H9 (cell line): ENCODE measurements around the gene KIF21B. TPM values are rescaled to one million over a fixed set of nuclear protein-coding genes. Genes with fewer than 3 reads are reported as not detected.

Experiments used
- DNase-seq: peaks from one replicate; pipeline ENCODE4 v3.0.0-alpha.2; 2017
- H2AFZ ChIP-seq: one replicate; pipeline ENCODE4 v1.6.1; 2013; ENCODE audit warnings: mild to moderate bottlenecking, low read length, control low read depth, moderate library complexity
- H2AK5ac ChIP-seq: 2 replicates; pipeline ENCODE4 v1.6.1; 2013; ENCODE audit warnings: low read length, control low read depth, mixed read lengths; ENCODE audit not compliant: insufficient read length
- H2BK120ac ChIP-seq: one replicate; pipeline ENCODE4 v1.6.1; 2013; ENCODE audit warnings: low read depth, mild to moderate bottlenecking, low read length, control low read depth, inconsistent platforms; ENCODE audit not compliant: poor library complexity, severe bottlenecking
- H2BK12ac ChIP-seq: 2 replicates; pipeline ENCODE4 v1.6.1; 2013; ENCODE audit warnings: low read length, control low read depth, mixed read lengths, low read depth; ENCODE audit not compliant: insufficient read length
- H2BK15ac ChIP-seq: 2 replicates; pipeline ENCODE4 v1.6.1; 2013; ENCODE audit warnings: low read depth, low read length, control low read depth
- H2BK20ac ChIP-seq: one replicate; pipeline ENCODE4 v1.6.1; 2013; ENCODE audit warnings: low read depth, mild to moderate bottlenecking, low read length, control low read depth, inconsistent platforms; ENCODE audit not compliant: poor library complexity, severe bottlenecking
- H2BK5ac ChIP-seq: 2 replicates; pipeline ENCODE4 v1.6.1; 2013; ENCODE audit warnings: low read length, control low read depth, mixed read lengths; ENCODE audit not compliant: insufficient read length
- H3K14ac ChIP-seq: 2 replicates; pipeline ENCODE4 v1.6.1; 2013; ENCODE audit warnings: low read length, control low read depth; ENCODE audit not compliant: insufficient read depth
- H3K18ac ChIP-seq: 2 replicates; pipeline ENCODE4 v1.6.1; 2013; ENCODE audit warnings: low read depth, mild to moderate bottlenecking, mixed read lengths, low read length, control low read depth; ENCODE audit not compliant: insufficient read length
- H3K23ac ChIP-seq: 2 replicates; pipeline ENCODE4 v1.6.1; 2013; ENCODE audit warnings: low read length, control low read depth, mixed read lengths, low read depth; ENCODE audit not compliant: insufficient read length
- H3K23me2 ChIP-seq: 2 replicates; pipeline ENCODE4 v1.6.1; 2013; ENCODE audit warnings: low read depth, mild to moderate bottlenecking, mixed read lengths, low read length, control low read depth; ENCODE audit not compliant: insufficient read length, poor library complexity, severe bottlenecking
- H3K27ac ChIP-seq: 2 replicates; pipeline ENCODE4 v1.5.1; 2013; ENCODE audit warnings: low read length, control low read depth, mixed read lengths, low read depth; ENCODE audit not compliant: insufficient read length
- H3K27me3 ChIP-seq: 2 replicates; pipeline ENCODE4 v1.6.1; 2013; ENCODE audit warnings: low read length, control low read depth, inconsistent platforms; ENCODE audit not compliant: insufficient read depth
- H3K4ac ChIP-seq: 2 replicates; pipeline ENCODE4 v1.6.1; 2013; ENCODE audit warnings: low read depth, mild to moderate bottlenecking, control low read depth, inconsistent platforms, low read length, moderate library complexity
- H3K4me1 ChIP-seq: 2 replicates; pipeline ENCODE4 v1.6.1; 2013; ENCODE audit warnings: low read length, control low read depth, inconsistent platforms; ENCODE audit not compliant: insufficient read depth
- H3K4me2 ChIP-seq: 2 replicates; pipeline ENCODE4 v1.6.1; 2013; ENCODE audit warnings: low read length, control low read depth, mixed read lengths; ENCODE audit not compliant: insufficient read length, insufficient read depth
- H3K56ac ChIP-seq: 2 replicates; pipeline ENCODE4 v1.6.1; 2013; ENCODE audit warnings: low read depth, mild to moderate bottlenecking, mixed read lengths, low read length, control low read depth; ENCODE audit not compliant: insufficient read length
- H3K79me1 ChIP-seq: 2 replicates; pipeline ENCODE4 v1.6.1; 2013; ENCODE audit warnings: low read depth, mild to moderate bottlenecking, moderate library complexity, low read length, control low read depth, inconsistent platforms; ENCODE audit not compliant: insufficient read depth, poor library complexity, severe bottlenecking
- H3K79me2 ChIP-seq: 2 replicates; pipeline ENCODE4 v1.6.1; 2013; ENCODE audit warnings: low read length, control low read depth, inconsistent platforms; ENCODE audit not compliant: insufficient read depth
- H3K9ac ChIP-seq: 2 replicates; pipeline ENCODE4 v1.6.1; 2013; ENCODE audit warnings: low read length, control low read depth, mixed read lengths; ENCODE audit not compliant: insufficient read length; ENCODE audit errors: extremely low read depth
- H3K9me3 ChIP-seq: one replicate; pipeline ENCODE4 v1.6.1; 2013; ENCODE audit warnings: low read depth, low read length, inconsistent platforms; ENCODE audit not compliant: control insufficient read depth
- H3T11ph ChIP-seq: one replicate; pipeline ENCODE4 v1.6.1; 2013; ENCODE audit warnings: mild to moderate bottlenecking, low read length, control low read depth, inconsistent platforms
- H4K20me1 ChIP-seq: one replicate; pipeline ENCODE4 v1.6.1; 2013; ENCODE audit not compliant: control insufficient read depth, insufficient read length, insufficient read depth
- H4K5ac ChIP-seq: 2 replicates; pipeline ENCODE4 v1.6.1; 2013; ENCODE audit warnings: low read depth, mild to moderate bottlenecking, mixed read lengths, low read length, control low read depth; ENCODE audit not compliant: insufficient read length
- H4K8ac ChIP-seq: replicated peaks from 2 replicates; pipeline ENCODE4 v1.6.1; 2013; ENCODE audit warnings: low read length, control low read depth, mixed read lengths, low read depth; ENCODE audit not compliant: insufficient read length
- H4K91ac ChIP-seq: 2 replicates; pipeline ENCODE4 v1.6.1; 2013; ENCODE audit warnings: low read depth, mild to moderate bottlenecking, moderate library complexity, mixed read lengths, low read length, control low read depth; ENCODE audit not compliant: insufficient read length
- H3K27ac Mint-ChIP-seq, 3 experiments: 2 replicates in 2 of 3; 3 replicates in 1 of 3; pipeline ENCODE4 v1.8.0; 2020 to 2021; ENCODE audit warnings: mixed read lengths in 3 of 3, mild to moderate bottlenecking in 1 of 3, moderate library complexity in 1 of 3
- H3K27me3 Mint-ChIP-seq: 2 replicates; pipeline ENCODE4 v1.8.0; 2021; ENCODE audit warnings: low read depth, mild to moderate bottlenecking, moderate library complexity, mixed read lengths
- H3K36me3 Mint-ChIP-seq, 3 experiments: 2 replicates in 2 of 3; 3 replicates in 1 of 3; pipeline ENCODE4 v1.8.0; 2020 to 2021; ENCODE audit warnings: low read depth in 3 of 3, mixed read lengths in 3 of 3; ENCODE audit not compliant: insufficient read depth in 1 of 3
- H3K4me1 Mint-ChIP-seq, 2 experiments: 2 replicates each; pipeline ENCODE4 v1.8.0; 2020; ENCODE audit warnings: mixed read lengths in 2 of 2
- H3K4me3 Mint-ChIP-seq, 2 experiments: 2 replicates in 1 of 2; 3 replicates in 1 of 2; pipeline ENCODE4 v1.8.0; 2020 to 2021; ENCODE audit warnings: mild to moderate bottlenecking in 2 of 2, mixed read lengths in 2 of 2, moderate library complexity in 1 of 2
- H3K9me3 Mint-ChIP-seq, 2 experiments: 2 replicates in 1 of 2; 3 replicates in 1 of 2; pipeline ENCODE4 v1.8.0; 2020; ENCODE audit warnings: mild to moderate bottlenecking in 2 of 2, mixed read lengths in 2 of 2, moderate library complexity in 1 of 2
- whole genome bisulfite sequencing: extraction: QIAGEN DNeasy Blood & Tissue Kit; methylation state at CpG from one replicate; pipeline ENCODE4 v1.1.7; 2013; ENCODE audit warnings: missing lambda C conversion rate, low lambda C conversion rate, mixed read lengths; ENCODE audit not compliant: insufficient read length; ENCODE audit errors: extremely low coverage; 5-methylcytosine and 5-hydroxymethylcytosine counted together
- total RNA-seq: library from RNA; stranded (reverse); gene quantifications from 2 replicates; pipeline ENCODE4 v1.2.1, GENCODE V29; 2021
- TF ChIP-seq, protein P1 (sequence below): fragments of 200-600 bp; sonication (generic); conservative IDR thresholded peaks from 3 replicates; pipeline ENCODE4 v1.8.0; 2021; ENCODE audit warnings: antibody characterized with exemption, mild to moderate bottlenecking

KIF21B gene
- total RNA-seq, 1 experiment from 2014 or later = 7.5 TPM

GRCh38 chr1:201007481-201007880 lies 16.0 kb downstream of the KIF21B start:
- H2BK20ac ChIP-seq = no peak overlapping the region
- H2BK5ac ChIP-seq = no peak overlapping the region
- H3K79me1 ChIP-seq = no peaks in the 10 kb centered on the region
- no peak overlapping the region for H2BK15ac ChIP-seq
- Mint-ChIP-seq H3K27ac (no peak overlapping the region), H3K36me3 (peaks cover 0 to 5% (median under 1%) of the 10 kb centered on the region in 3 experiments; a peak in 4 of 7 replicates), H3K4me1 (peaks cover 12 to 14% of the 10 kb centered on the region in 2 experiments), H3K27me3 (no peaks in the 10 kb centered on the region; the same call in 1 of the 2 replicates), H3K4me3 (no peak overlapping the region), H3K9me3 (no peaks in the 10 kb centered on the region)
- no peak overlapping the region for H4K8ac ChIP-seq
- no peak overlapping the region for H3K9ac ChIP-seq
- H3K4ac ChIP-seq = no peak overlapping the region
- H3K4me1 ChIP-seq = no peaks in the 10 kb centered on the region
- H4K5ac ChIP-seq = no peak overlapping the region
- no peaks in the 10 kb centered on the region for H3K27me3 ChIP-seq
- no CpG with 5 or more reads among the region's 5 CpGs for WGBS
- H3K18ac ChIP-seq = no peak overlapping the region
- no peaks in the 10 kb centered on the region for H4K20me1 ChIP-seq
- no peak overlapping the region for H2AFZ ChIP-seq
- no peak overlapping the region for H4K91ac ChIP-seq
- H3K56ac ChIP-seq = no peak overlapping the region
- no peaks in the 10 kb centered on the region; the same call in 1 of the 2 replicates for H3K79me2 ChIP-seq
- H2AK5ac ChIP-seq = no peak overlapping the region
- TF ChIP-seq, protein P1, sequence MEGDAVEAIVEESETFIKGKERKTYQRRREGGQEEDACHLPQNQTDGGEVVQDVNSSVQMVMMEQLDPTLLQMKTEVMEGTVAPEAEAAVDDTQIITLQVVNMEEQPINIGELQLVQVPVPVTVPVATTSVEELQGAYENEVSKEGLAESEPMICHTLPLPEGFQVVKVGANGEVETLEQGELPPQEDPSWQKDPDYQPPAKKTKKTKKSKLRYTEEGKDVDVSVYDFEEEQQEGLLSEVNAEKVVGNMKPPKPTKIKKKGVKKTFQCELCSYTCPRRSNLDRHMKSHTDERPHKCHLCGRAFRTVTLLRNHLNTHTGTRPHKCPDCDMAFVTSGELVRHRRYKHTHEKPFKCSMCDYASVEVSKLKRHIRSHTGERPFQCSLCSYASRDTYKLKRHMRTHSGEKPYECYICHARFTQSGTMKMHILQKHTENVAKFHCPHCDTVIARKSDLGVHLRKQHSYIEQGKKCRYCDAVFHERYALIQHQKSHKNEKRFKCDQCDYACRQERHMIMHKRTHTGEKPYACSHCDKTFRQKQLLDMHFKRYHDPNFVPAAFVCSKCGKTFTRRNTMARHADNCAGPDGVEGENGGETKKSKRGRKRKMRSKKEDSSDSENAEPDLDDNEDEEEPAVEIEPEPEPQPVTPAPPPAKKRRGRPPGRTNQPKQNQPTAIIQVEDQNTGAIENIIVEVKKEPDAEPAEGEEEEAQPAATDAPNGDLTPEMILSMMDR = no peak
- H3K9me3 ChIP-seq = no peaks in the 10 kb centered on the region
- H3K14ac ChIP-seq = no peak overlapping the region
- H3K4me2 ChIP-seq = no peak overlapping the region
- no peak overlapping the region for H2BK120ac ChIP-seq
- no peak for DNase-seq
- H3K23ac ChIP-seq = no peak overlapping the region
- H2BK12ac ChIP-seq = no peak overlapping the region
- no peaks in the 10 kb centered on the region for H3K23me2 ChIP-seq
- H3T11ph ChIP-seq = no peak overlapping the region
- H3K27ac ChIP-seq = no peak overlapping the region
